ENCODE measurements around the gene SNX2.
"Not testable (repeated sequence)": the region's sequence is repeated elsewhere in the genome, so short reads cannot be mapped to it uniquely, and the experiment has no call there.

SNX2 gene

GRCh38 chr5:122844136-122844909 lies 69.4 kb downstream of the SNX2 start:
- no peak for DNase-seq (ENCODE audit: low read depth)

- DNase-seq (ENCODE audit: low read depth) = no peak
Measured at GRCh38 chr5:122844910-122845228, 70.0 kb downstream of the SNX2 start.

GRCh38 chr5:122845229-122846050 lies 70.6 kb downstream of the SNX2 start, which contains the start of gene SNX24:
TSS of gene SNX24 (plus strand) at chr5:122845613. CDS start at chr5:122845634, 21 bp downstream.
- no peak for DNase-seq (ENCODE audit: low read depth)

- no peak for DNase-seq (ENCODE audit: low read depth)
Measured at GRCh38 chr5:122846051-122846550, 71.2 kb downstream of the SNX2 start.

- no peak for DNase-seq (ENCODE audit: low read depth)
Measured at GRCh38 chr5:122847687-122848081, 72.8 kb downstream of the SNX2 start.

- no peak for DNase-seq (ENCODE audit: low read depth)
Measured at GRCh38 chr5:122849771-122850170, 74.9 kb downstream of the SNX2 start.

- not testable (repeated sequence) for DNase-seq (ENCODE audit: low read depth)
Measured at GRCh38 chr5:122857538-122857937, 82.7 kb downstream of the SNX2 start.

- no peak for DNase-seq (ENCODE audit: low read depth)
Measured at GRCh38 chr5:122858451-122858850, 83.6 kb downstream of the SNX2 start.

GRCh38 chr5:122863240-122863639 lies 88.4 kb downstream of the SNX2 start:
- no peak for DNase-seq (ENCODE audit: low read depth)

GRCh38 chr5:122863721-122864120 lies 88.8 kb downstream of the SNX2 start:
- no peak for DNase-seq (ENCODE audit: low read depth)

- DNase-seq (ENCODE audit: low read depth) = no peak
Measured at GRCh38 chr5:122864400-122864799, 89.5 kb downstream of the SNX2 start.

GRCh38 chr5:122864842-122865241 lies 90.0 kb downstream of the SNX2 start:
- DNase-seq (ENCODE audit: low read depth) = no peak

- no peak for DNase-seq (ENCODE audit: low read depth)
Measured at GRCh38 chr5:122870219-122870856, 95.5 kb downstream of the SNX2 start.

GRCh38 chr5:122871661-122872060 lies 96.8 kb downstream of the SNX2 start:
- DNase-seq (ENCODE audit: low read depth) = no peak

GRCh38 chr5:122874179-122874875 lies 99.4 kb downstream of the SNX2 start:
- no peak for DNase-seq (ENCODE audit: low read depth)

GRCh38 chr5:122877518-122877917 lies 102.6 kb downstream of the SNX2 start:
- no peak for DNase-seq (ENCODE audit: low read depth)

- no peak for DNase-seq (ENCODE audit: low read depth)
Measured at GRCh38 chr5:122879076-122879475, 104.2 kb downstream of the SNX2 start.
